ENCODE results near the gene NOTCH4.

- no peak for TF ChIP-seq CTCF (IDR thresholded peaks at IDR 0.05; ENCODE audit: low read depth, low read length)
- peak; percentile 23 for TF ChIP-seq POLR2A (IDR thresholded peaks at IDR 0.05; ENCODE audit: extremely low read depth, insufficient read length)
- TF ChIP-seq MAX (IDR thresholded peaks at IDR 0.05; ENCODE audit: low read depth, low read length) = no peak
Measured at GRCh38 chr6:32190054-32190851, 33.6 kb downstream of the NOTCH4 start, which contains the start of gene PBX2.
